HL-60/S4 (cell line): ENCODE data around the gene KATNAL1.

Experiments
- in situ Hi-C: fragments of 300-500 bp; cut with MboI; formaldehyde crosslinking; loops from 2 replicates; pipeline ENCODE4 v1.14.3; 2022; ENCODE audit warnings: low sequenced_read_pairs

Gene KATNAL1

DNA sequence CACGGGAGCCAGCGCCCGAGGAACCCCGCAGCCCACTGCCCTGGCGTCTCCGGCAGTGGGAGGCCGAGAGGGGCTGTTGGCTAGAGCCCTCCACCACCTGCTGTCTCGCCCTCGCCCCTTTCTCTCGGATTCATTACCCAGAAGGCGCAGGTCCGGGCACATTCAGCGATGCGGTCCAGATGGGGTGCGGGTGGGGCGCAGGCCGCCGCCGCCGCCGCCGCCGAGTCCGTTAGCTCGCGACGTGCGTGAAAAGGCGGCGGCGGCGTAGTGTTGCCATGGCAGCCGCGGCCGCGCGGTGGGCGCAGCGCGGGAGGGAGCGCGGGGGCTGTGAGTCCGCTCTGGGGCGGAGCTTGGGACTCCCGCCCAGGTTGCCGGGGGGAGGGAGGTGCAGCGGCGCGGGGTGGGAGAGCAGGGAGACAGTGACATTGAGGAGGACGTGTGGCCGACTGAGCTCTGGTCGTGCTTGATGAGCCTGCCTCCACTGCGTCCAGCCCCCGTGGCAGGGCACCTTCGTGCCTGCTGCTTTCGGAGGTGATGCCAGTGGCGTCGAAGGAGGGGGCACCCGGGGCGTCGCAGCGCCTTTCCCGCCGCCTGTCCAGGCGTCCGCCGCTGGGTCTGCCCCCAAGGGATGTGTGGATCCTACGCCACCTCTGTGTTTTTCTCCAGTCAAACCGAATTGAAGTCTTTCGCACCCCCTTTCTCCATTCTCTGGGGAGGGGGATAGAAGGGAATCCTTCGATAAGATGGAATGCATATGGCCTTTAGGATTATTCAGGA lies at the start of gene KATNAL1:
TSS of gene KATNAL1 (minus strand) at position 358 of the 777 bp plus-strand sequence. CDS start 23,774 bp downstream, outside the sequence.
- in situ Hi-C loops = no loop called here

DNA sequence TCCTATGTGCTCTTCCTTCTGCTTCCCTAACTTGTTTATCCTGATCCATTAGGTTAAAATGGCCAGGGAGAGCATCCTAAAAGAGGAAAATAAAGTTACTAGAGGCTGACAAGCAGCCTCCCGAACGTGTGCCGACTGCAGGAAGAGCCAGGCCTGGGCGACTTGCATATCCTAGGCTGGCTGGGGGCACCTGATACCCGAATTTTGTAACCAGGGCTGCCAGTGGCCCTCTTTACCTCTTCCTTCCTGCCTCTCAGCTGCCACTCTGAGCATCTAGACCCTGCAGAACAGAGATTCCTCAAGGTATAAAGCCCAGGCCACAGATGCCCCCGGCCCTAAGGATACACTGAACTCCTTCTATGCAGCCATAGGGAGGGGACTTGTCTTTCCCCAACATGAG lies 48.5 kb upstream of the KATNAL1 start:
- in situ Hi-C loops = no loop called here

- in situ Hi-C loops = no loop called here
These were observed 48.0 kb upstream of the KATNAL1 start for GRCh38 chr13:30355384-30355699.

DNA sequence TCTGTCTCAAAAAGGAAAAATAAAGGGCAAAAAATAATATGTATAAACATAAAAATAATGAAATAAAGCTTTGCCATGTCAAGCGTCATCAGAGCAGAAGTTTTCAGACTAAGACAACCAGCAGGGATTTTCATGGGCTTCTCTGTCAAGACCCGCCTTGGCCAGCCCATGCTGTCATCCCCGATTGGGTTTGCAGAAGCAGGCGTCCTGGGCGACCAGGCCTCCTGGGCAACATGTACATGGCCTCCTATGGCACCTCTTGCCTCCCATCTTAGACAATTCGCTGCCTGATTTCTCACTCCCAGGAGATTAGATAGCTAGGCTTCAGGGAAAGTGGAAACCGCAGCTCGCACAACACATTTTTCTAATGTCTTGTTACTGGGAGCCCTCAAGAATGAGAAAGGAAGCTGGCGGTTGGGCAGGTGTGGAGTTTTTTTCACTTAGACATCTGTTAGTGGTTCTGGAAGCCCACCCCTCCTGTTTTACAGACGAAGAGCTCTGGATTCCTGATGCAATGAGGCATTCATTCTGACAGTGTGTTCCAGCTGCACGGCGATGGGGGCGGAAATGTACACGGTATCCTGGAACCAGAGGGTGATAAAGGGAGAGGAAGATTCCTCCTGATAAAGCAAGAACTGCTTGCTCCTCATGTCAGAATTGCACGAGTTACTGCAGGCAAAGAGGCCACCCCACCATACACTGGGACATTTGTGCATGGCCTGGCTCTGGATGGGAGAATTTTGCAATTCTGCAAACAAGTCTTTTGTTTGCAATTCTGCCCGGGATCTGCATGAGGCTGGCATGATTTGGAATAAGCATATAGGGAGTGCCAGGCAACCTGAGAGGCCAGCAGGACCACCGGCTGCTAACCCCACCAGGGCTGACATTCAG lies 47.4 kb upstream of the KATNAL1 start:
- in situ Hi-C loops = no loop called here

DNA sequence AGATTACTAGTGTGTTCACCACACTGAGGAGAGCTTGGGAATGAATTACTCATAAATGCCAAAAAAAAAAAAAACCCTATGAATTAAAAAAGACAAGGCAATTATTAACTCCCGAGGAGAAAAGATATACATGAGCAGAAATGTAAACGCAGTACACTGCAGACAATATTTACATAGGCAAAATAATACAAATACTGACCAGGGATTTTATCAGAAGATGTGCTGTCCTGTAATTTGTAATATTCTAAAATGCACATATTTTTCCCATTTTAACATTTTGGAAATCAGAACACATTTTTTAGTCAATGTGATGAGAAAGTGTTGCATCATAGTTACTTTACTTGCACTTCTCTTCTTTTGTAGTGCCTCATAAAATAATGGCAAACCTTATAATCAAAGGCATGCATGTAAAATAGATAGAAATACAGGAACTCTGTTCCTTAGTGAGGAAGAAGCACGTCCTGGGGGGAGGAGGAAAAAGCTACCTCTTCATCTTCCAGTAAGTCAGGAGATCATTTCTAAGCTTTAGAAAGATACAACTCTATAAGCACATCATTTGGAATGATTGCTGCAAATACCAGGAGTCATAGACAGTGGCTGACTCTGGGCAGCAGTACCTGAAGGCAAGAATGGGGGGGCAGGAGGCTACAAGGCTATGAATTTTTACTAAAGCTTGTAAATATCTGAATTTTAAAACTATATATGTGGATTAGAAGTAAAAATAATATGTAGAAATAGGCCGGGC lies 46.3 kb upstream of the KATNAL1 start:
- in situ Hi-C loops = no loop called here

DNA sequence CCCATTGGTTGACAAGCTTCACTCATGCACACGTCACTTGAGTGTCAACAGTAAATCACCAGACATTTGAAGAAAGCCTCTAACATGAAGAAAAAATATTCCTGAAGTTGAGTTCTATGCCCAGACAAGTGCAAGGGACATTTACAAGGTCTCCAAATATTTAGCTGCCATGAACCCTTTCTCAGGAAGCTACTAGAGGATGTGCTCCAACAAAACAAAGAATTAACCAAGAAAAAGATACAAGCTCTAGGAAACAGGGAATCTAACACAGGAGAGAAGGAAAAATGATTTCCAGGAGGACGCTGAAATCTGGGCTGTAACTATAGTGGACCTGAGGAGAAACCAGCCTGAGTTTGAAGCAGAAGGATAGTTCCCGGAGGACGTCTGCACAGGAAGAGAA lies 45.7 kb upstream of the KATNAL1 start:
- in situ Hi-C loops = no loop called here

DNA sequence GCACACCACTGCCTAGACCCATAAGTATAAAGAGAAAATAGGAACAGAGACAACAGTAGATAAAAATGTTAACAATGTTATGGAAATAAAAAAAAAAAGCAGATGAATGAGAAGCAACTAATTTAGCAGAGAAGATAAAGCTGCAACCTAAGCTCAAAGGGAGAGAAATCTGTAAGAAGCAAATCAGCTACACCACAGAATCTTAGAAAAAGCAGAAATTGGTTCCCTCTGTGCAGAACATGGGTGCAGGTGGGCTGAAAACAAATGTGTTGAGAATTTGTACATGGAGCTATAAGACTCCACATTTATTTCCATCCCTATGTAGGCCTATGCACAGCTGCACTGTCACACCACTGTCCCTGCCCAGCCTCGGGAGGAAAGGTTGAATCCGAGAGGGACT lies 44.8 kb upstream of the KATNAL1 start:
- in situ Hi-C loops = no loop called here

DNA sequence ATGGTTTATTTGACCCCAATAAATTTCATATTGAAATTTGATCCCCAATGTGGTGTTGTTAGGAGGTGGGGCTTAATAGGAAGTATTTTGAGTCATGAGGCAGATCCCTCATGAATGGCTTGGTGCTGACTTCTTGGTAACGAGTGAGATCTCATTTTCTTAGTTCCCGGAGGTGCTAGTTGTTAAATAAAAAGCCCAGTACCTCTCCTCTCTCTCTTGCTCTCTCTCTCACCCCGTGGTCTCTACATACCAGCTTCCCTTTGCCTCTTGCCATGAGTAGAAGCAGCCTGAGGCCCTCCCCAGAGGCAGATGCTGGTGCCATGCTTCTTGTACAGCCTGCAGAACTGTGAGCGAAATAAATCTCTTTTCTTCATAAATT lies 39.4 kb upstream of the KATNAL1 start:
- in situ Hi-C loops = no loop called here

DNA sequence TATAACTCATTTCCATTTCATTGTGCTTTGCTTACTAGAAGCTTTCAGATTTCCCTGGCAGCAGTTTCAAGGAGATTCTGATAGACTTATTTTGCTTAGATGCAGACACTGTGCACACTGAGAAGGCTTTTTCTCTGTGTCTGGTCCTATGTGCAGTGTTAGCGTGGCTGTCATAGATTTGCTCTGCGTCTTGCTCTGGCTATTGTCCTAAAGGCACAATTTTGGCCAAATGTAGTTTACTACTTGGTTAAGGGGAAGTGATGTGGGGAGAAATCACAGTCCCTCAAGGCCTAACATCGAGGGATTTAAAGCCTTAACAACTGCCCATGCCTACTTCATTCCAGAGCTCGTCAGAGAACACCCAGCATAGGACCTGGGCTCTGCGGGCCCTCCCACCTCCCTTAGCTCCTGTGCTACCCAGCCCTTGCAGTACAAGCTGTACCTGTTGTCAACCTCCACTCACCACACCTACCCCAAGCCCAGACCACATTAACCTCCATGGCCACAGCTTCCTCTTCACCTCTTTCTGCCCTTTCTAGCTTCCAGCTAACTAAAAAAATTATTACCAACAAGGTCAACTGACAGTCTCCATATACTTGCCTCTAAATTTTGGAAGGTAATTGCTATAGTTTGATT lies 38.9 kb upstream of the KATNAL1 start:
- in situ Hi-C loops = no loop called here

DNA sequence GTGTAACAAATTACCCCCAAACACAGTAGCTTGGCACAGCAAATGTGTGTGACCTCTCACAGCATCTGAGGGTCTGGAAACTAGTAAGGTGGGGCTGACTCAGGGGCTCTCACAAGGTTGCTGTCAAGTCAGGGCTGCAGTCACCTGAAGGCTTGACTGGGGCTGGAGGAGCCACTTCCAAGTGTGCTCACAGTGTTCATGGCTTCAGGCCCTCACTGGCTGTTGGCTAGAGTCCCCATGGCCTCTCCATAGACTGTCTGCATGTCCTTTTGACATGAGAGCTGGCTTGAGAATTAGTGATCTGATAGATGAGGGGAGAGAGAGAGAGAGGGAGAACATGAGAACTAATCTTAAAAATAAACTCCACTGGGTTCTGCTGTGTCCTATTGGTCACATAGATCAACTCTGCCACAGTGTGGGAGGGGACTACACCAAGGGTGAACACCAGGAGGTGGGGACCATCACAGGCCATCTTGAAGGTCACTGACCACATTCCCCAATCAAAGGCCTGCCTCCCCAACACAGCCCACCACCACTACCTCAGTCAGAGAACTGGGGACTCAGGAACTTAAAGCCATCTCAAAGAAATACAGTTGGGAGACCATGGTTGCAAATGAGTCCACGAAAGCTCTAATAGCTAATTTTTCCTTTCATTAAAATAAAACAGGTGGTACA lies 38.2 kb upstream of the KATNAL1 start:
- in situ Hi-C loops = no loop called here

GRCh38 chr13:30341815-30342570 lies 34.6 kb upstream of the KATNAL1 start:
- in situ Hi-C loops = no loop called here

- in situ Hi-C loops = no loop called here
These were observed 33.2 kb upstream of the KATNAL1 start for GRCh38 chr13:30340331-30341250.

DNA sequence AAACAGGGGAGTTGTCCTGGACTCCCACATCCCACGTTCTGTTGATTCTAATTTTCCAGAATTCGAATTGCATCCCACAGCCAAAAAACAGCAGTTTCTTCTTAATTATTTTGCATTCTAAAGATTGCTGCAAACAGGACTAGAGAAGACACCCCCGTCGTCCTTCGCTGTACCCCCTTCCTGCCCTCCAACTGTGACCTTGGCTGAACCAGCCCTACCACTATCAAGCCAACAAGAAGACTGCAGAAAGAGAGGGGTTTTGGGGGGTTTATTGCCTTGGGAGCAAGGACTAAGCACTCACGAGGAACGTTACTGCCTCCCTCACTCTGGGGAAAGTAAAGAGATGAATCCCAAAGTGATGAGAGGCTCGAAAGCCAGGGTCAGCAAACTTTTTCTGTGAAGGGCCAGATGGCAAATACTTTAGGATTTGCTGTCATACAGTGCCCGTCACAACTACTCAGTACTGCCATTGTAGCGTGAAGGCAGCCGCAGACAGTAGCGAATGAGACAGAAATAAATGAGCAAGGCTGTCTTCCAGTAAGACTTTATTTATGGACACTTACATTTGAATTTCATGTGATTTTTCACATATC lies 32.5 kb upstream of the KATNAL1 start:
- in situ Hi-C loops = no loop called here

GRCh38 chr13:30338952-30339351 lies 31.6 kb upstream of the KATNAL1 start:
- in situ Hi-C loops = no loop called here

DNA sequence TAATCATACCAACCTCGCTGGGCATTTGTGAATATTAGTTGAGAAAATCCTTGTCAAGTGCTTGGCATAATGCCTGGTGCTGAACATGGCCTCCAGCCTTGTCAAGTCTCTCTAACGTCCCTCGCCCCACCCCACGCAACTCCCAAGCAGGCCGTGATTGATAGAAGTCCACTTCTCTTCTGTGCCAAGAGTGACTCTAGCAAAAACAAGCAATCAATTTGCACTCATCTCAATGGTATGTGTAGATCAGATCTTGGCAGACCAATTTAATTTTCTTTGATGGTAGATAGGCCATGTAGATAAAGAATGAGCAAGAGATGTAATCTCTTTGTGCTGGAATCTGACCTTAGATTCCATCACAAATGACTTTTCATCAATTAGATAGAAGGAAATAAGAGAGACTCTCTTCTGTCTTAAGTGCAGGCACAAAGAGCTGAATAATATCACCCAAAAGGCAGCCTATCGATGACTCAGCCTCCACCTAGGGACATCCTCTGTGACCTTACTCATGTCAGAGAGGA lies 31.0 kb upstream of the KATNAL1 start:
- in situ Hi-C loops = no loop called here

DNA sequence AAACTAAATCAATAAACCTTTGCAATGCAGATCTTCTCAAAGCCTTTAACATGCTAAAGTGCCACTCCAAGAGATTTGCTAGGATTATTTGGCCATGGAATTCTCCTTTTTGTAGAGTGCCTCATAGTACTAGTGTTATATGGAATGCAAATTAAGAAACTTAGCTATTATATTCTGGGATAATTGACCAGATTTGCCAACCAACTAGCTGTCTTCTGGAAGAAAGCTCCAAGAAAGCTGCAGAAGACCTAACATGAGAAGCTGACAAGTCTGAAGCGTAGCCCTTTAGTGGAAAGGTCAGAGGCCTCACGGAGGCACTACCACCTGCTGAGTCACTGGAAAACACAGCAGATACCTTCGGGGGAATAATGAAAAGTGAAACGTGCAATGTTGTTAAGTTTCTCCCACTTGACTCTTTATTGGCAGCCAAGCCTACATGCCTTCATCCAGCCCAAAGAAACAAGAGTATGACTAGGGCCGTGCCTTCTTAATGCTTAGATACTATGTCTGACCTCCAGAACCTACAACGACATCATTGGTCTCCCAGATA lies 29.8 kb upstream of the KATNAL1 start:
- in situ Hi-C loops = no loop called here

DNA sequence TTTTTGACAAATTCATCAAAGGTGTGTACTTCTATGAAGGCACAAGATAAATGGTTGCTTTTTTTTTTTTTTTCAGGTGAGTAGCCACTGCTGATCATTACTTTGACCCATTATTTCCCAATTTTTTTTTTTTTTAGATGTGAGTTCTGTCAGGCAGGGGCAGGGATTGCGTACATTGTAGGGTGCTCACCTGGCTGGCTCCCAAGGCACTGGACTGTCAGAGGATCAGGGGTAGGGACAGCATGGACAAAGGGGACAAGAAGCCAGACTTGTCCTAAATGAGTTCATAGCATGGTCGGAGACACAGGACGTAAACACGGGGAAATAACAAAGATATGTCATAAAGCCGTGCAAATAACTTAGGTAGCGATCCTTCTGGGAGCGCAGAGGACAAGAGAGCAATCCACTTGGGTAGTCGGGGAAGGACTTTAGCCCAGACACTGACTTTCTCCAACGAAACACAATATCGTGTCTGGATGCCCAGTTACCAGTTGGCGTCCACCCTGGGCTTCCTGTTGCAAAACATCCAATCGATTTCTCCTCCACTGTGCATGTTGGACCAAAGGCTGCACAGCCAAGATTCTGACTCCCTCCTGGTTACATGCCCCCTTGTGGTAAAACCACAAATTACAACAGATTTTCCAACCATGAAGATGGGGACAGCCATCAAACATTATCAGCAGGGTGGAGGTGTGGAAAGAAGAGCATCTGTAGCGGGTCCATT lies 27.5 kb upstream of the KATNAL1 start:
- in situ Hi-C loops = no loop called here
